Osteocyte (in vitro differentiated cells): ENCODE data around the gene PKMYT1. TPM values are rescaled to one million over a fixed set of nuclear protein-coding genes. Genes with fewer than 3 reads are reported as not detected.

Experiments
- DNase-seq: peaks from one replicate; pipeline ENCODE4 v3.0.0; 2021; ENCODE audit warnings: mixed read lengths; ENCODE audit not compliant: unreplicated experiment; ENCODE audit errors: extremely low spot score
- H3K27ac Mint-ChIP-seq: one replicate; pipeline ENCODE4 v1.8.0; 2021; ENCODE audit warnings: mild to moderate bottlenecking, mixed read lengths; ENCODE audit not compliant: unreplicated experiment
- H3K27me3 Mint-ChIP-seq: one replicate; pipeline ENCODE4 v1.8.0; 2021; ENCODE audit warnings: mixed read lengths; ENCODE audit not compliant: unreplicated experiment
- H3K36me3 Mint-ChIP-seq: one replicate; pipeline ENCODE4 v1.8.0; 2021; ENCODE audit warnings: mixed read lengths; ENCODE audit not compliant: unreplicated experiment
- H3K4me1 Mint-ChIP-seq: one replicate; pipeline ENCODE4 v1.8.0; 2021; ENCODE audit warnings: mixed read lengths; ENCODE audit not compliant: unreplicated experiment
- H3K4me3 Mint-ChIP-seq: one replicate; pipeline ENCODE4 v1.8.0; 2021; ENCODE audit warnings: mild to moderate bottlenecking, moderate library complexity, mixed read lengths; ENCODE audit not compliant: unreplicated experiment
- H3K9me3 Mint-ChIP-seq: one replicate; pipeline ENCODE4 v1.8.0; 2021; ENCODE audit warnings: mixed read lengths; ENCODE audit not compliant: unreplicated experiment
- total RNA-seq: library from RNA; stranded (reverse); gene quantifications from 2 replicates; pipeline ENCODE4 v1.2.1, GENCODE V29; 2021
- TF ChIP-seq, protein P1 (sequence below): fragments of 200-600 bp; sonication (generic); IDR thresholded peaks from 2 replicates; pipeline ENCODE4 v1.5.0; 2021; ENCODE audit warnings: antibody characterized with exemption, mild to moderate bottlenecking, moderate library complexity

The PKMYT1 gene
- total RNA-seq, 1 donor from 2014 or later, result 10.4 TPM

DNA sequence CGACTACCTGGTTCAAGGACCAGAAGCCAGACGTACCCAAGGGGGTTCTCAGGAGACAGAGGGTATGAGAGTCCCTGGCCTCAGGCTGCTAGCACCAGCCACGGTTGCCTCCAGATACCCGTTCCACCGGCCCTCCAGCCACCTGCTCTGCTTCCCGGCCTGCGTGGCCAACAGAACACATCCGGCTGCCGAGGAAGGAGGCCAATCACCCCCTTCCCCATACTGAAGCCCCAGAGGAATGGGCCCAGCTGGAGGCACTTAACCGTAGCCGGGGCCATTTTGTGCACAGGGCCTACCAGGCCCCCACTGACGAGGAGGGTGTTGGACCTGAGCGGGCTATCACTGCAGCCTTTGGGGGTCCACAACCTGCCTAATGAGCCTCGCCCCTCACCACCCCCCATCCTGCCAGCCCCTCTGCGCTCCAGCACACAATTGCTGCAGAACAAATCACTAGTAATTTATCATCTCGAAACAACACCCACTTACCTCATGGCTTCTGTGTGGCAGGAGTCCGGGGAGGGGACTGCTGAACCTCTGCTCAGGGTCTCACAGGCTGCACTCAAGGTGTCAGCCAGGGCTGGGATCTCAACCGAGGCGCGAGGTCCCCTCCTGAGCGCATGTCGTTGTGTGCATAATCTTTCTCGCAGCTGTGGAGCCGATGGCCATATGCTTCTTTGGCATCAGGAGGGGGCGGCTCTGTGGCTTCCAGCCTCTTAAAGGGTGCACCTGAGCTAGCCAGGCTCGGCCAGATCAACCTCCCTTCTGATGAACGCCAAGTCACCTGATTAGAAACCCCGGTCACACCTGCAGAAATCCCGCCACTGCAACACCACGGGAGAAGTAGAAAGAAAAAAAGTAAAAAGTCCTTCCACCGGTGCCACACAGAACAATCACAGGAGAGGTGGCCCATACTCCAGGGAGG, 26.3 kb downstream of the PKMYT1 start:
- H3K27me3 Mint-ChIP-seq, result peaks cover 3% of the 10 kb centered on the region
- no peaks in the 10 kb centered on the region for H3K9me3 Mint-ChIP-seq
- TF ChIP-seq, protein P1, sequence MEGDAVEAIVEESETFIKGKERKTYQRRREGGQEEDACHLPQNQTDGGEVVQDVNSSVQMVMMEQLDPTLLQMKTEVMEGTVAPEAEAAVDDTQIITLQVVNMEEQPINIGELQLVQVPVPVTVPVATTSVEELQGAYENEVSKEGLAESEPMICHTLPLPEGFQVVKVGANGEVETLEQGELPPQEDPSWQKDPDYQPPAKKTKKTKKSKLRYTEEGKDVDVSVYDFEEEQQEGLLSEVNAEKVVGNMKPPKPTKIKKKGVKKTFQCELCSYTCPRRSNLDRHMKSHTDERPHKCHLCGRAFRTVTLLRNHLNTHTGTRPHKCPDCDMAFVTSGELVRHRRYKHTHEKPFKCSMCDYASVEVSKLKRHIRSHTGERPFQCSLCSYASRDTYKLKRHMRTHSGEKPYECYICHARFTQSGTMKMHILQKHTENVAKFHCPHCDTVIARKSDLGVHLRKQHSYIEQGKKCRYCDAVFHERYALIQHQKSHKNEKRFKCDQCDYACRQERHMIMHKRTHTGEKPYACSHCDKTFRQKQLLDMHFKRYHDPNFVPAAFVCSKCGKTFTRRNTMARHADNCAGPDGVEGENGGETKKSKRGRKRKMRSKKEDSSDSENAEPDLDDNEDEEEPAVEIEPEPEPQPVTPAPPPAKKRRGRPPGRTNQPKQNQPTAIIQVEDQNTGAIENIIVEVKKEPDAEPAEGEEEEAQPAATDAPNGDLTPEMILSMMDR, result no peak
- DNase-seq, result no peak
- peaks cover 7% of the 10 kb centered on the region for H3K36me3 Mint-ChIP-seq
- H3K4me3 Mint-ChIP-seq, result no peak overlapping the region
- H3K4me1 Mint-ChIP-seq, result no peaks in the 10 kb centered on the region
- no peak overlapping the region for H3K27ac Mint-ChIP-seq

DNA sequence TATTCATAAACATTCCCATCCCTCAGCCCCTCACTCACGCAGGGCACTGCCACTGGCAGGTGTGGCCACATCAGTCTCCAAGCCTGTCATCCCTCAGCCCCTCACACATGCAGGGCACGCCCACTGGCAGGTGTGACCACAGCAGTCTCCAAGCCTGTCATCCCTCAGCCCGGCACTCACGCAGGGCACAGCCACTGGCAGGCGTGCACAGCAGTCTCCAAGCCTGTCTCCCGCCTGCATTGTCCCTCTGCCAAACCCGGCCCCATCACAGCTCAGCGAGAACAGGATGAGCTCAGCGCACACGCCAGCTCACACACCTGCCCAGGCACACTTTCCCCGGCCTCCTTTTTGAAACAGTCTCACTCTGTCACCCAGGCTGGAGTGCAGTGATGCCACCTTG, 27.6 kb downstream of the PKMYT1 start:
- Mint-ChIP-seq H3K4me3 (no peak overlapping the region), H3K27ac (no peak overlapping the region), H3K9me3 (no peaks in the 10 kb centered on the region), H3K4me1 (no peaks in the 10 kb centered on the region), H3K27me3 (peaks cover 2% of the 10 kb centered on the region), H3K36me3 (peaks cover 10% of the 10 kb centered on the region)
- DNase-seq, result no peak
- TF ChIP-seq, protein P1, result no peak

DNA sequence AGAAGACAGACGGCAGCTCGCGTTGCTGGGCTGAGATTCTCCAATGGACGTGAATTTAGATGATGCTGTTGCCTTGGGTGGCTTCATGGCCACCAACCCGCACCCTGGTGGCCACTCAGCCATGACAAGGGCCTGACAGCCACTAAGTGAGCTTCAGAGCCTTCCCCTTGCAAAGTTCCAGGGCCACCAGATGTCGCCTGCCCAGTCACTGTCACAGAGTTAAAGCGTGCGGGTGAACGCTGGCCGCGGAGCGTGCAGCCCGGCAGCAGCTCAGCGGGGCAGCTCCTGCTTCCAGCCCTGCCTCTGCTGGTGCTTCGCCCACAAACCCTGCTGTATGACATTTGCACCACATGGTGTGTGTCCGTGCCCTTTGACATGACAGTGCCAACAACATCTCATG, 29.5 kb downstream of the PKMYT1 start:
- H3K27ac Mint-ChIP-seq, result no peak overlapping the region
- H3K4me3 Mint-ChIP-seq, result no peak overlapping the region
- H3K9me3 Mint-ChIP-seq, result no peaks in the 10 kb centered on the region
- no peaks in the 10 kb centered on the region for H3K27me3 Mint-ChIP-seq
- no peaks in the 10 kb centered on the region for H3K4me1 Mint-ChIP-seq
- DNase-seq, result no peak
- H3K36me3 Mint-ChIP-seq, result peaks cover 17% of the 10 kb centered on the region
- TF ChIP-seq, protein P1, result no peak

DNA sequence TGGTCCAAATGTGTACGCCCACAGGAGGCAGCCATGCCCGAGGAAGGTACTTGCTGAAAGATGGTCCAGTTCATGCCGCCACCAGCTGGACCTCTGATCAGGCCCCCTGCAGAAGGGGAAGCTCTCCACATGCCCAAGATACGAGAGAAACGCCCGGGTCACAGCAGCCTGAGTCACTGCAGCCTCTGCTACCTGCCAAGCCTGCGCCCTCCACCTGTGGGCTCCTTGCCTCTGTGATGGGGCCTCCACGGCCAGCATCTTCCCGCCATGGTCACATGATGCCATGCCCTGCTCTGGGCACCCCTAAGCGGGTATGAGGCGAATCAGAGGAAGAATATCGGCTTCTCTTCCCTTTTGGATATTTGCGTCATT, 29.9 kb downstream of the PKMYT1 start:
- no peak for DNase-seq
- Mint-ChIP-seq H3K27me3 (no peaks in the 10 kb centered on the region), H3K36me3 (peaks cover 17% of the 10 kb centered on the region), H3K27ac (no peak overlapping the region), H3K9me3 (no peaks in the 10 kb centered on the region), H3K4me1 (no peaks in the 10 kb centered on the region), H3K4me3 (no peak overlapping the region)
- TF ChIP-seq, protein P1, result no peak

DNA sequence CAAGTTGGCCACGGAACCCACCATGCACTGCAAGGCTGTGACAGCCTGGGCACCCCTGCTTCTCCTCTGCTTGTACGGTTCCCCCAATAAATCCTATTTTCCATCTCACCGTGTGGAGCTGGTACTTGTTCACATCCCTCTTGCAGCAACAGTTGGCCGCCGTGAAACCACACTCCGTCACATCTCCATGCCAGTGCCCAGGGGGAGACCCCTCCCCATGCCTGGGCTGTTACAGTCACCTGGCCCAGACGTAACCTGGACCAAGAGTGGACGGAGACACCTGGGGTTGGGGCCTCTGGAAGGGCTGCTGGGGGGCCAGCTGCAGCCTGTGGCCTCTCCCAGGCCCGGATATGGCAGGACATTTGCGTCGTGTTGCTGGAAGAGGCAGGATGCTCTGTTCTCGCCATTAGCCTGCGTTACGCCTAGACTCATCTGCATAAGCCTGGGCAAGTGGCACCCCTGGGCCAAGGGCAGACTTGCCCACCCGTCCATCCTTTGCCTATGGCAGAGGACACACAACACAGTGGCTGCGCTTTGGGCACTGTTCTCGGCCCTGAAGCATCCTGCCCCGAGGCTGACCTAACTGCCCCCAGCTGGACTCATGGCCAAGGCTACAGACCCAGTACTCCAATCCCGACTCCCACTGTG, 30.4 kb downstream of the PKMYT1 start:
- H3K36me3 Mint-ChIP-seq, result peaks cover 17% of the 10 kb centered on the region
- H3K4me3 Mint-ChIP-seq, result no peak overlapping the region
- H3K27ac Mint-ChIP-seq, result no peak overlapping the region
- no peaks in the 10 kb centered on the region for H3K9me3 Mint-ChIP-seq
- TF ChIP-seq, protein P1, result no peak
- DNase-seq, result no peak
- H3K27me3 Mint-ChIP-seq, result no peaks in the 10 kb centered on the region
- H3K4me1 Mint-ChIP-seq, result no peaks in the 10 kb centered on the region
